GM21367 (cell line): ENCODE measurements around the gene DCLK1.
"Not testable (repeated sequence)": the region's sequence is repeated elsewhere in the genome, so short reads cannot be mapped to it uniquely, and the experiment has no call there.

Experiments
- ATAC-seq: cut with Tn5 transposase; IDR thresholded peaks from one replicate; pipeline ENCODE4 v1.9.1; 2021; ENCODE audit not compliant: unreplicated experiment

Gene DCLK1

DNA sequence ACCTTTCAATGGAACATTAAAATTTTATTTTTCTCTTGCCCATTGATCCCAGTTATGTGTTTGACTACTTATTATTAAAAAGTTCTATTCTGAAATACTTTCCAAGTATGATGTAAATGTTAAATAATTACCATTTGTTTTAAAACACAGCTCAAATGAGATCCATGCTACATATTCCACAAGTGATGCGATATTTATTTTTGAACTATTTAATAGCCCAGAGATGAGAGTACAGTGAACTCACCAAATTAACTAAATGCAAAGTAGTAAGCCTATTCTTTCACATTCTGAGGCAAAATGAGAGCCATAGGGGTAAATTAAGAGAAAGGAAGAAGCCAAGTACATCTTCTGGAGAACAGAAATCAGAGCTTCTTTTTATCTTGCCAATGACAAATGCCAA lies 1.2 kb upstream of the DCLK1 start:
- no peak for ATAC-seq

DNA sequence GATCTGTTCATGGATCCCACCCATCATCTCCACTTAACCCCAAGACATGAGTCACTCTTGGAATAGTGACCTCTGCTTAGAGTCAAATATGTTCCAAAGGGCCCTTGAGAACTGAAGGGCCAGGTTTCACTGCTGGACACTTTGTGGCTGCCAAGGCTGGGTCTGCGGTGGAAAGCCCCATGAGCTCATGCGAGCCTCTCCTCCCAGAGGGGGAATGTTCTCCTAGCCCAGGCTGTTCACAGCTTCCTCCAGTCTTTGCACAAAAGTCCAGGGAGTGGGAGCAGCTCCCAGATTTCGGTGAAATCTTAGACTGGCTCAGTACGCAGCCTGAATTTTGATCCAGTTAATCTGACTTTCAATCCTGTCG lies 732 bp upstream of the DCLK1 start:
- ATAC-seq: no peak

DNA sequence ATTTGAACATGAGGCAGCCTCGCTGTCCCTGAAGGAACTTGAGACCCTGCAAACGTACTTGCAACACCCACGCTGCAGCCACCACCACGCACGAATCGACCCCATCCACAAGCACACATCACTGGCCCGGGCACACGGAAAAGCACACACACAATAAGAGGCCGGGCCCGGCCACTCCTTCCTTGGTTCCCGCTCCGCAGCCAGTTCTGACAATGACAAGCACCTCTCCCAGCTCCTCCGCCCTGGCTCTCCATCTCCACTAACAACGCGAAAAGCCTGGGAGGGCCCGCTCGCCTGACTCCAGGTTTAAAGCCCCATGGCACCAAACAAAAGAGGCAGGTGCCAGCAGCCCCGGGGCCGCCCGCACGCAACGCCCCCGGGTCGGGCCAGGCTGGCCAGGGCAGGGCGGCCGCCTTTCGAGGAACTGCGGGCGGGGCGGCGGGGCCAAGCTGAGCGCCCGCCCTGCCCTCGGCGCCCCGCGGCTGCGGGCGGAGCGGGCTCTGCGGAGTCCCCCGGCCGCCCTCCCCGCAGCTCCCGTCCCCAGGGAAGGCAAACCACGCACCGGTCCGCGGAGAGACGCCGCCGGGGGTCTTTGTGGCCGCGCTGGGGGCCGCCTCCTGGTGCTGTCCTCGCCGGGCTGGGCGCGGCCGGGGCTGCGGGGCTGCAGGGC lies 495 bp downstream of the DCLK1 start:
- no peak for ATAC-seq

DNA sequence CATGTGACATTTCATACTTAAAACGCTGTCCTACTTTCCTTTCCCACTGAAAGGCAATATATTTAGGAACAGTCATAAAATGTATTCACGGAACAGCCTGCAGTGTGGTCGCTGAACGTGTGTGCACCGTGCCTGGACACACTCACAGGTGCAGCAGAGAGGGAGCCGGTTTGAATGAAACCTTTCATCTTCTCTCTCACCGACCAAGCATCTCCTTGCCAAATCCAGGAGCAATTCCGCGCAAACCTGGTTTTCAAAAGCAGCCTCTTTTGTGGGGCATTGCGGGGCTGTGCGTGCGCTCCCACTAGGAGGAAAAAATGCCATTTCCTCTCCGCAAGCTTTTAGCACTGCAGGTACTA lies 1.0 kb downstream of the DCLK1 start:
- ATAC-seq: no peak

DNA sequence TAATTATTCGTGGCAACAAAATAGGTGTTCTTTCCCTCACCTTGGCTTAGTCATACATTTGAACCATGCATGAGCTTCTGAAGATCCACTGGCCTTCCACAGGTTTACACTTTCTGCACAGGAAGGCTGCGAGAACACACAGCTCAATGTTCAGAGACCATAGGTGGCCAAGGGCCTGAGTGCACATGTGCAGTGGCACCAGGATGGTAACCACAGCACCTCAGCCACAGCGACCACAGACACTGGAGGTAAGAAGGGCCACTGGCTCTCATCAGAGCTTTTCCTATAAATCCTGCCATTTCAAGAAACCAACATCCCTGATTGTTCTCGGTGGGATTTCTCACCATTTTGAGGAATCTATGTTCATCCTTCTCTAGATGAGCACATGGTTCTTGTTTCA lies 1.6 kb downstream of the DCLK1 start:
- no peak for ATAC-seq

DNA sequence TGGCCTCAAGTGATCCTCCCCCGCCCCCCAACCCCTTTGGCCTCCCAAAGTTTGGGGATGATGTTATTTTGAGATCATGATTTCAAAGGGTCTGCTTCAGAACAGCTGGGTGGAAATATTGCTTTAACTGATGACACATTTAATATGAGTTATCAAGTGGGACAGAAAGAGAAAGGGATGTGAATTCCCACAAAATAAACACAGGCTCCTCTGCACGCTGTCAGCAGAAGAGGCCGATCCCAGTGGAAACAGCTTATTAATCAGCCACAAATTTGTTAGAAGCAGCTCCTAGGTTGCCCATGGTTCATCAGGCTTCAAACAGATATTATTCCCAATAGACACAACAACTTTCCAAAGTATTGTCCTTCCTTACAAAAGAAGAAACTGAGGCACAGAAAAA lies 4.7 kb downstream of the DCLK1 start:
- ATAC-seq: no peak

DNA sequence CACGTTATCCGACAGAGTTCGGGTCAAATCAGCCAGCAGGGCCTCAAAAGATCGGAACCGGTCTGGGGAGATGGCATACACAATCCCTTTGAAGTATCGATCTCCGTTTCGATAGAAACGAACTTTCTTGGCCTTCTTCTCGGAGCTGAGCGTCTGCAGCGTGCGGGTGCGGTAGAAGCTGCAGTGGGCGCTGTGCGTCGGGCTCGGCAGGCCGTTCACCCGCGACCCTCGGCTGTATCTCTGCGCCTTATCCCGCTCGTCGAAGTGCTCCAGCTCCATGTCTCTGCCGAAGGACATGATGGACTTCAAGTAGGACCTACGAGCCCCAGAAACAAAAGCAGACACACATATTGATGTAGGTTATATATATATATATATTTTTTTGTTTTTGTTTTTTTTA lies 5.3 kb downstream of the DCLK1 start:
- ATAC-seq: no peak

DNA sequence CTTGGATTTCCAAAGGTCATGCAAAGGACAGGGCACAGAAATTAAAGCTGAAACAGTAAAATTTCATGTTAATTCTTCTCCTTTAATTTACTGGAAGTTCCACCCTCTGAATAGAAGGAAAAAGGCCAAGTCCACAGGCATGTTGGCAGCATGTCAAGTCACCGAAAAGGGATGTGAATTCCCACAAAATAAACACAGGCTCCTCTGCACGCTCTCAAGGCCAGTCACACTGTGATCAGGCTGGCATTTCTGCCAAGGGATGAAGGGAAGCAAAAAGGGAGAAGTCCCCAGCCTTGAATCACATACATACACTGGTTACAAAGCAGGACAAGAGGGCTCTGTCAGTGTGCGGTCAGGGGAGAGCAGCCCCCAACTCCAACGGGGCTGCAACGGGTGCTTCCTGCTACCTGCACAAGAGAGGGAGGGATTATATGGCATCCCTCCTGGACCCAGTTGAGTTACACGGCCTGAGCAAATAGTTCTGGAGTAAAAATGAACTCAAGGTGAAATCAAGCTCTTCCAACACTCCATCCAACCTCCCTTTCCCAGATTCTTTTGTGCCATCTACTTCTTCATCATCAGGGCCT lies 6.9 kb downstream of the DCLK1 start:
- no peak for ATAC-seq

DNA sequence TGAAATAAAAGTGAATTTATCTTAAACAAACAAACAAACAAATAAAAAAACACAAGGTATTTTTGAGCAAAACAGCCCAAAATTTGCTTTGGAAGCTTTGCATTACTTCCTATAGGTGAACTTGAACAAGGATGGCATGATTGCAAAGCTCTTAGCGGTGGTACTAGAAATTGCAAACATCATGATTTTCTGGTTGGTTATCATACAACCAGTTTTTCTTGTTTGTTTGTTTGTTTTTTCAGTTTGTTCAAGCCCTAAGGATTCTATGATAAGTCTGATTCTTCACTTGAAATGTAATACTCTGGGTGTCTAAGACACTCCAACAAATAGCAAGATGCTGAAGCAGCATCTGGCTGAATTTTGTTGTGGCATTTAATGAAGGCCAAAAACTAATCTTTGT lies 15.9 kb downstream of the DCLK1 start:
- no peak for ATAC-seq

DNA sequence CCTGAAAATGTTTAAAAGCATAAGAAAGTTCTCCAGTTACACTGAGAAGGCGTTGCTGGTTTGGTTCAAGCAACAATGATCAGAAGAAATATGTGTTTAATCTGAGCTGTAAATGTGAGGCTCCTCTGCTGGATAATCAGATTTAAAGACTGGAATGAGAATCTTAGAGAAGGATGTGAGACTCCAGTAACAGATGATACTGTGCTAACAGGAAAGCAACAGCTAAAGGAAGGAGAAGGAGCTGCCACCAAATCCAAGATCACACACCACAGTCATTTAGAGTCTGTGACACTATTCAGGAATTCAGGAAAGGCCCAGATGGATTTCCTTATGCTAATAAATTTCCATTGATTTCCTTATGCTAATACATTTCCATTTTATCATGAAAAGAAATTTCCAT lies 16.9 kb downstream of the DCLK1 start:
- no peak for ATAC-seq

DNA sequence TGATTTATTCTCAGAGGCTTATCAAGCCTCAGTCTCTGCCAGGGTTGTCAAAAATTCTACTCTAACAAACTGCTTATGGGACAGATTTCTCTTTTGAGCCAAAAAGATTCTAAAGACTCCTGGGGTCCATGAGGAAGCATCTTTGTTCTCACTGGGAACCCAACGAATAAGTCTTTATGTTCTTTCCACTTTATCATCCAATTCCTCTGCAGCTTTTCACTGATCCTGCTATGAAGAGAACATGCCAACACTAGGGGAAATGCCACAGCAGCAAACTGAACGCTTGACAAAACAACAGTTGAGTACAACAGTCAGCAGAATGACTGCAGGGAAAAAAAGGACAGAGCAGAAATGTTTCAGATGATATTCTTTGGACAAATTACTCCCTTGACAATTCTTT lies 22.2 kb downstream of the DCLK1 start:
- ATAC-seq: no peak

DNA sequence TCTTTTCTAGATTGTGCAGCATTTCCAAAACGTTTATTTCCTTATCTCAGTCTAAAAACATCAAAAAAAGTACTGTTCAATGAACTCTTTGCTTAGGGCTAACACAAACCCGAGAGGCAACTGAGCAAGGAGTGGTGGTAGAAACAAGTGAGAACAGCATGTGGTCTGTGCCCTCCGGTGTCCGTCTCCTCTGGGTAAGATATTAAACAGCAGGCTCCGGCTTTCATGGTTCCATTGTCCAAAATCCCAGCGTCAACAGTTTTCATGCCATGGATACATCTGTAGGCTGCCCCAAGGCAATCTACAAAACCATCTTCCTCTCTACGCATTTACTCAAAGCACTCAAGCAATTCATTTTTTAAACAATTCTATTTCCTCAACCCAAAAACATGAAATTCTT lies 22.8 kb downstream of the DCLK1 start:
- no peak for ATAC-seq

DNA sequence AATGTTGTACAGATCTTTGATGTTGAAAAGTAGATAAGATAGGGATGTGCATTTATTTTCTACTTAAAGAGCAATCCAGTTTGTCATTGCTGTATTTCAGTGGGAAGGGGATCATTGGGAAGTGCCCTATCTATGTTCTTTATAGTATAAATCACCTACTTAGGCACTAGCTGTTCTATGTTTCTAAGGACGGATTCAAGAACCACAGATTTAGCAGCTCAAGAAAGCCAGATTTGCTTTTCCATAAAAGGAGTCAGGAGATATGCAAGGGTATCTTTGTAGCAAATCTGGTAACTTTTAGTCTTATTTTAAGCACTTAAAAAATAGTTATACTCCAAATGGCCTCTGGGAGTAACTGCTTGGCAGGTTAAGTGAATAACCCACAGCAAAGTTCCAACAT lies 23.7 kb downstream of the DCLK1 start:
- ATAC-seq: no peak

DNA sequence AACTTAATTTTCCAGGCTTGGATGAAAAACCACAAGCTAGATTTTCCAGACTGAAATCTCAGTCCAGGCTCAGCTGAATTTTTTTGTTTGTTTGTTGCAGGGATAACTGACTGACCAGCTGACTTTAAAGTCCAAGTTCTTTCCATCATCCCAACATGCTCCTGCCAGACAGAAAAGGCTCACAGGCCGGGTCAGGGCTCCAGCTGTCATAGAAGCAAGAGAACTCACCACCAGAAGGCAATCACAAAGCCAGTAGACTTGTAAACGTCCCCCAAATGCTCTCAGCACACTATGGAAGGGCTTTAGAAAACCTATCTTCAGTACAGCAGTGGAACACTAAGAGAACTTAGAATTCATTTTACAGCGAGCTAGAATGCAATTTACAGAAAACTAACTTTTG lies 25.5 kb downstream of the DCLK1 start:
- ATAC-seq: no peak

DNA sequence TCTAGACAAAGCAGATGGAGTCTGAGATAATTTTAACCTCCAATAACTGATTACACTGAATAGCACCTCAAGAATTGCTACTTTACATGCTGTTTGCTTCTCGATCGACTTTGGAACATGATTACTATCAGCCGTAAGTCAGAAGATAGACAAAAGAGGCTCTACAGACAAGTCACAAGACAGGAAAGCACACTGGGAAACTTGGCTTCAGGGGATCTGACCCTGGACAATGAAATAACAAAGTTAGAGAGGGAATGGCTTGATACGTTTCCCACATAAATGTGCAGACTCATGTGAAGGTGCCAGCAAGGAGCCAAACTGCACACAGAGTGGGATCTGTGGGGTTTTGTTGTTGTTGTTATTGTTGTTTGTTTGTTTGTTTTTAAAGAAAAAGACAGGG lies 28.5 kb downstream of the DCLK1 start:
- no peak for ATAC-seq

DNA sequence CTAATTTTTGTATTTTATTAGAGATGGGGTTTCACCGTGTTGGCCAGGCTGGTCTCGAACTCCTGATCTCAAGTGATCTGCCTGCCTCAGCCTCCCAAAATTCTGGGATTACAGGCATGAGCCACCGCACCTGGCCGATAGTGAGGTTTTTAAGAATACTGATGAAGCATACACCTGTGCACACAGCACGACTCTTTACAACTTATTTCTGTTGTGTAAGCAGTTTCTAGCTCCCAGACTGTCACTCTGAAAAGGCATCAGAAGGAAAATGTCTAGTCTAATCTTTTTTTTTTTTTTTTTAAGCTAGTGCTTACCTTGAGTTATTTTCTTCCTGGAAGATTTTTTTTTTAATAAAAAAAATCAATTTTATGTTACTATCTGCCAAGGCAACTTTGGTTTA lies 29.3 kb downstream of the DCLK1 start:
- ATAC-seq: not testable (repeated sequence)

DNA sequence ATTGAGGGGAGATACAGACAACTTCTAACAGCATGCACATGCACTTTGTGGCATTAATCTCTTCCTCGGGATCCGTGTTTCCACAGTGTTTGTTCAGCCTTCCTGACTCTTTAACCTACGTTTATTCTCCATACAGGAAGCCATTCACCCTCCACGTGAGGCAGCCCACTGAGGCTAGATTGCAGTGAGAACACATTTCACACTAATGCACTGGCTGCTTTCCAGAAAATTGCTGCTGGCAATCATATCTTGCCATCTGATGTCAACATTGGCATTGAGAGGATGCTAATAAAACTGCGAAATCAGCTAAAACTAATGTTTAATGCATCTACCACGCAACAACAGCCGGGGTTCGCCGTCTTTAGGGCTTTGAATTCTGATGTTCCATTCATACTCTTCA lies 30.0 kb downstream of the DCLK1 start:
- ATAC-seq: no peak

DNA sequence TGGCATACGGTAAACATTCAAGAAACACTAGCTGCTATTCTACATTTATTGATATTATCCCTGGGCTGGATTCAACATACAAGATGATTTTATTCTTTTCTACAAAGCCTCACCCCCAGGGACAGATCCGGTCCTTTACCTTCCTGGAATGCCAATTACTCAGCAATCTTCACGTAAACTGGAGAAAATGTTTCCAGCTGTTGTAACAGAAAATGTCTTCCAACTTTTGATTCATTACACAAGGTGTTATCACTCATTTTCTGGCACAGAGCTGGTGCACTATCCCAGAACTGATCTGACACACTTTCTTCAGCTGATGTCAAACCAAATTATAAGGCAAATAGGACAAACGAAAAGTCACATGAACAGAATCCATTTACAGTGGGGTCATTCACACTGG lies 33.1 kb downstream of the DCLK1 start:
- ATAC-seq: no peak

DNA sequence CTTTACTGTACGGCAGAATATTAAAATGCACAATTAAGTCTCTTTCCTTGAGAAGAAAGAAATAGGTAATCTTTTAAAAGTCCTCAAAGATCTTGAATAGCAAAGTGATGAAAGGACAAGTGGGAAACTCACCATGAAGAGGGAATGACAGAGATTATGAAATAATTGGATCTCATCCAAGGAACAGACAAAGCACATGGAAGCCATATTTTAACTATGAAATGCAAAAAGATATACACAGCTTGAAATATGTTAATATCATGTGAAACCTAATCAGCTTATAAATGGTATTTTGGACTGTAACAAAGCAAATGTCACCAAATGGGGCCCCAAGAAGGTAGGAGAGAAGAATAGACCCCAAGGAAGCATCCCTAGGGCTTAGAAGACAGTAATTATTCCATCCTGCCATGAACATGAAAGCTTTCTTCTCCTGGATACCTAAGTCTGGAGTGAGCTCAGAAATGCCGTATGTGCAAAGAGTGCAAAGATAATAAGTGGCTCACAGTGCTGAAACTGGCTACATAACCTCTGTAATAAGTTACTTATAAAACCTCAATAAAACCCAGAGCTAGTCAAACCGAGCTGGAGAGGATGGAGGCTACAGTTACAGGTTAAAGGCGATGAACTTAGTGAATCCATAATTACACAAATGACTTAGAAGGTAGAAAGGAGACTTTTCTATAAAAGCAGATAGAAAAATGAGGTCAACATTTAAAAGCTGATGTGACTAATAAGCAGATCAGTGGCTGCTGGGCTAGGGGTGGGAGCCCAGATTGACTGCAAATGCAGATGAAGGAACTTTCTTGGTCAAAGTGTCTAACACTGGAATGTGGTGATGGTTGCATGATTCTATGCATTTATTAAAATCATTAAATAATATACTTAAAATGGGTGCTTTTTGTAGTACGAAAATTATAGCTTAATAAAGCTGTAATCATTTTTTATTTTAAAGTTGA lies 34.4 kb downstream of the DCLK1 start:
- no peak for ATAC-seq

DNA sequence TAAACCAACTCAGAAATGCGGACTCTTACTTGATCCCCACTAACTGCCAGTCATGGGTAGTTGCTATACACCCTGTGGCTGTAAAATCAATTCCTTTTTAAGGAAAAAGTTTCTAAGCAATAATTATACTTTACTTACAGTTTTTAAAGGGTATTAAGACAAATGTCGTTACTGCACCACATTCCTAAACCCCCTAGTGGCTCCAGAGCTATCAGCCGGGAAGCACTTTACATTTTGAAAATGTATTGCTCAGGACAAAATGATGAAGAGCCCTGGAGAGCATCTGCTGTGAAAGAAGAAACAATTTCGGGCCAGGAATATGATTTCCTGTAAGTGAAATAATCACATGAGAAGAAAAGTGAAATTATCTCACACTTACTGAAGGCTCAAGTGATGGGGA lies 36.7 kb downstream of the DCLK1 start:
- ATAC-seq: no peak

DNA sequence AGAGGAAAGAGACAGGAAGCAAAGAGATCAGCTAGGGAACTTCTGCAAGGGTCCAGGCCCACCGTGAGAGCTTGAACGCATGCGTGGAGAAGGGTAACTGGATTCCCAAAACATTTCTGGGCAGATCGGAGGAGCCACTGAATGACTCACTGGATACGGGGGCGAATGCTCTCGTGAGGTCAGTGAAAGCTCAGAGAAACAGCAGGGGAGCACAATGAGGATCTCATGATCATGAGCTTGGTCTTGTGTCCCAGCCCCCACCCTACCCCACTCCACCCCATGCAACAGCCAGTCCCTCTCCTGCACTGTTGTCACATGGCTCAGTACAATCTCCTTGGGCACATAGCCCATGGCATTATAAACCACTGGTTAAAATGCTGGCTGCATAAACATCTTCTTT lies 40.6 kb downstream of the DCLK1 start:
- no peak for ATAC-seq

DNA sequence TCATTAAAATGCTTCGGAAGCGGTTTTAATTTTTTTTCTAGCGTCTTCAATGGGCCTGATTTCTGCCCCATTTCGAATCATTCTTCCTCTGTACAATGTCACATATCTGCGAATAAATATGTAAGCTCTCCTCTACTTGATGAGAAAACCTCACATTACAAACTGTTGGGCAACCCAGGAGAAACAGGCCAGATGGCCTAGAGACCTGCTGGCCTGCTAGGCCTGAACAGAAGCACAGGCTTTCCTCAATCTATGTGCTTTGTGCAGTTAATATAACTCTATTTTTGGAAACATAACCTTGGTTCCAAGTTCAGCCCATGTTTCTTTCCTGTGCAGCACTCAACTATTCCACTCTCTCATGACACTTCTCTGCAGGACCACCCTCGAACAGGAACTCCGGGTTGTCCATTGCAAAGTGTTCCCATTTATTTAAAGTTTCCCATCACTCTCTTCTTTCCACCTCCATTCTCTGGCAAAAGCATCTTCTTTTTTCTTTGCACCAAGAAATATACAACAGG lies 42.0 kb downstream of the DCLK1 start:
- no peak for ATAC-seq
